Smooth muscle cell (in vitro differentiated cells): ENCODE data around the gene TSPAN9. TPM values are rescaled to one million over a fixed set of nuclear protein-coding genes. Genes with fewer than 3 reads are reported as not detected.

Experiments
- DNase-seq: peaks from one replicate; lab custom pipeline; 2025; ENCODE audit not compliant: unreplicated experiment; lab: John Stamatoyannopoulos, UW
- H2AFZ ChIP-seq: fragments of 200-600 bp; sonication (generic); 2 replicates; pipeline ENCODE4 v1.6.0; 2016; ENCODE audit warnings: antibody characterized with exemption, low read depth, mild to moderate bottlenecking
- H3F3A ChIP-seq: fragments of 200-600 bp; sonication (generic); 2 replicates; pipeline ENCODE4 v1.6.0; 2017; ENCODE audit warnings: antibody characterized with exemption, low read depth
- H3K27ac ChIP-seq: fragments of 200-600 bp; sonication (generic); 2 replicates; pipeline ENCODE4 v1.5.1; 2016; ENCODE audit warnings: low read depth, mild to moderate bottlenecking
- H3K27me3 ChIP-seq: fragments of 200-600 bp; sonication (generic); 2 replicates; pipeline ENCODE4 v1.6.1; 2016; ENCODE audit warnings: low read depth, mild to moderate bottlenecking
- H3K36me3 ChIP-seq: fragments of 200-600 bp; sonication (generic); 2 replicates; pipeline ENCODE4 v1.5.1; 2016; ENCODE audit warnings: low read depth
- H3K4me1 ChIP-seq: fragments of 200-600 bp; sonication (generic); 2 replicates; pipeline ENCODE4 v1.5.1; 2016; ENCODE audit warnings: low read depth
- H3K4me2 ChIP-seq: fragments of 200-600 bp; sonication (generic); 2 replicates; pipeline ENCODE4 v1.6.0; 2016; ENCODE audit warnings: mild to moderate bottlenecking
- H3K4me3 ChIP-seq: fragments of 200-600 bp; sonication (generic); 2 replicates; pipeline ENCODE4 v1.5.1; 2016; ENCODE audit warnings: mild to moderate bottlenecking
- H3K79me2 ChIP-seq: fragments of 200-600 bp; sonication (generic); 2 replicates; pipeline ENCODE4 v1.6.0; 2016; ENCODE audit warnings: low read depth, mild to moderate bottlenecking
- H3K9ac ChIP-seq: fragments of 200-600 bp; sonication (generic); 2 replicates; pipeline ENCODE4 v1.6.0; 2016; ENCODE audit warnings: low read depth
- H3K9me3 ChIP-seq: fragments of 200-600 bp; sonication (generic); replicated peaks from 2 replicates; pipeline ENCODE4 v1.5.1; 2016; ENCODE audit warnings: low read depth
- H4K20me1 ChIP-seq: fragments of 200-600 bp; sonication (generic); 2 replicates; pipeline ENCODE4 v1.6.0; 2016; ENCODE audit warnings: low read depth
- CTCF ChIP-seq: fragments of 200-600 bp; sonication (generic); IDR thresholded peaks from 2 replicates; pipeline ENCODE4 v1.5.1; 2017; ENCODE audit warnings: borderline replicate concordance, mild to moderate bottlenecking, antibody characterized with exemption; ENCODE audit not compliant: insufficient read depth, poor library complexity, severe bottlenecking
- WGBS: methylation state at CpG from one replicate; pipeline ENCODE4 v1.1.7; 2016; ENCODE audit warnings: low lambda C conversion rate; 5-methylcytosine and 5-hydroxymethylcytosine counted together
- polyA plus RNA-seq: library from polyadenylated mRNA; unstranded; fragments of >200 nt; fragmentation: Nextera tagmentation; extraction: Ambion mirVana; gene quantifications from 2 replicates; pipeline ENCODE4 v1.2.1, GENCODE V29; 2016
- total RNA-seq: library from RNA; depleted of rRNA; stranded (reverse); fragments of >200 nt; gene quantifications from 2 replicates; pipeline ENCODE4 v1.2.3, GENCODE V29; 2014

The TSPAN9 gene
- total and polyA plus RNA-seq, 2 experiments from 2014 or later, result 17.7 to 29.8 TPM

- H3K4me2 ChIP-seq, result peak overlapping the region; percentile 76
- TF ChIP-seq CTCF, result no peak
- H2AFZ ChIP-seq, result no peak overlapping the region
- H3K4me1 ChIP-seq, result peaks cover 12% of the 10 kb centered on the region
- no peaks in the 10 kb centered on the region for H3F3A ChIP-seq
- no peak overlapping the region for H3K4me3 ChIP-seq
- no peak overlapping the region for H3K9ac ChIP-seq
- peaks cover 47% of the 10 kb centered on the region for H4K20me1 ChIP-seq
- no peaks in the 10 kb centered on the region for H3K27me3 ChIP-seq
- peaks cover 35% of the 10 kb centered on the region for H3K79me2 ChIP-seq
- H3K36me3 ChIP-seq, result no peaks in the 10 kb centered on the region
- H3K9me3 ChIP-seq, result no peaks in the 10 kb centered on the region
- WGBS, result 42% methylated on average over 10 of the region's 10 CpGs
- peak overlapping the region; percentile 53 for H3K27ac ChIP-seq
- no peak for DNase-seq
Measured at GRCh38 chr12:3097186-3097804, 20.1 kb downstream of the TSPAN9 start.

- H2AFZ ChIP-seq, result no peak overlapping the region
Measured at GRCh38 chr12:3097836-3098235, 20.7 kb downstream of the TSPAN9 start.

GRCh38 chr12:3098436-3098835 lies 21.3 kb downstream of the TSPAN9 start:
- Histone ChIP-seq H3K79me2 (peaks cover 35% of the 10 kb centered on the region), H4K20me1 (peaks cover 50% of the 10 kb centered on the region), H3K36me3 (no peaks in the 10 kb centered on the region), H3F3A (peaks cover 5% of the 10 kb centered on the region), H3K4me2 (no peak overlapping the region), H3K27me3 (no peaks in the 10 kb centered on the region), H2AFZ (no peak overlapping the region), H3K9ac (no peak overlapping the region), H3K4me1 (peaks cover 20% of the 10 kb centered on the region), H3K4me3 (no peak overlapping the region), H3K27ac (no peak overlapping the region), H3K9me3 (no peaks in the 10 kb centered on the region)
- TF ChIP-seq CTCF, result no peak
- 96% methylated on average over 5 of the region's 5 CpGs for WGBS
- DNase-seq, result no peak

More at GRCh38 chr12:3097836-3098235, 20.7 kb downstream of the TSPAN9 start:
- H3K4me3 ChIP-seq, result no peak overlapping the region
- 92% methylated on average over 9 of the region's 9 CpGs for WGBS
- peaks cover 50% of the 10 kb centered on the region for H4K20me1 ChIP-seq
- TF ChIP-seq CTCF, result no peak
- H3K79me2 ChIP-seq, result peaks cover 35% of the 10 kb centered on the region
- H3K9me3 ChIP-seq, result no peaks in the 10 kb centered on the region
- H3K4me2 ChIP-seq, result peak overlapping the region; percentile 76
- H3K9ac ChIP-seq, result no peak overlapping the region
- no peaks in the 10 kb centered on the region for H3K36me3 ChIP-seq
- H3K27me3 ChIP-seq, result no peaks in the 10 kb centered on the region
- H3F3A ChIP-seq, result peaks cover 3% of the 10 kb centered on the region
- peak overlapping the region; percentile 53 for H3K27ac ChIP-seq
- no peak for DNase-seq
- peaks cover 14% of the 10 kb centered on the region for H3K4me1 ChIP-seq

- no peak overlapping the region for H3K27ac ChIP-seq
- no peak overlapping the region for H3K4me3 ChIP-seq
- H3K79me2 ChIP-seq, result peaks cover 32% of the 10 kb centered on the region
- no peak overlapping the region for H2AFZ ChIP-seq
- no peak overlapping the region for H3K4me2 ChIP-seq
- H3K4me1 ChIP-seq, result peaks cover 20% of the 10 kb centered on the region
- H3K27me3 ChIP-seq, result no peaks in the 10 kb centered on the region
- no peak for DNase-seq
- no peak for TF ChIP-seq CTCF
- H3K9me3 ChIP-seq, result no peaks in the 10 kb centered on the region
- peaks cover 7% of the 10 kb centered on the region for H3F3A ChIP-seq
- no peak overlapping the region for H3K9ac ChIP-seq
- WGBS, result 96% methylated on average over 3 of the region's 3 CpGs
- H3K36me3 ChIP-seq, result no peaks in the 10 kb centered on the region
- H4K20me1 ChIP-seq, result peaks cover 51% of the 10 kb centered on the region
Measured at GRCh38 chr12:3099146-3099545, 22.0 kb downstream of the TSPAN9 start.
